HepG2 (cell line): ENCODE results near the gene CSNK2B.

Source experiments
- NBN ChIP-seq: fragments of 450-650 bp; conservative IDR thresholded peaks from 2 replicates; pipeline ENCODE4 v1.6.1; 2017
- NFYB ChIP-seq: sonication (generic); formaldehyde crosslinking; IDR thresholded peaks from 2 replicates; pipeline ENCODE4 v1.4.0; 2020; ENCODE audit warnings: missing genetic modification reagents
- NR2C2 ChIP-seq: sonication (generic); formaldehyde crosslinking; IDR thresholded peaks from 2 replicates; pipeline ENCODE4 v1.4.0; 2020; ENCODE audit warnings: missing genetic modification reagents, mild to moderate bottlenecking, moderate library complexity, borderline replicate concordance
- YY1 ChIP-seq: IDR thresholded peaks from 2 replicates; pipeline ENCODE4 v1.6.1; 2011; ENCODE audit warnings: low read length, low read depth, moderate library complexity, mild to moderate bottlenecking; ENCODE audit not compliant: insufficient read depth, insufficient replicate concordance
- ZKSCAN8 ChIP-seq: IDR thresholded peaks from 2 replicates; pipeline ENCODE4 v1.6.1; 2016; ENCODE audit warnings: borderline replicate concordance, missing genetic modification reagents, missing compliant biosample characterization
- ZNF431 ChIP-seq: sonication (generic); formaldehyde crosslinking; IDR thresholded peaks from 2 replicates; pipeline ENCODE4 v1.9.0; 2022; ENCODE audit warnings: missing genetic modification reagents, low read depth, mild to moderate bottlenecking, borderline replicate concordance
- ZNF549 ChIP-seq: sonication (generic); formaldehyde crosslinking; IDR thresholded peaks from 2 replicates; pipeline ENCODE4 v1.5.0; 2020; ENCODE audit warnings: missing genetic modification reagents
- ZNF674 ChIP-seq: sonication (generic); formaldehyde crosslinking; IDR thresholded peaks from 2 replicates; pipeline ENCODE4 v1.5.0; 2020; ENCODE audit warnings: low read depth, mild to moderate bottlenecking, missing genetic modification reagents
- ZNF7 ChIP-seq: IDR thresholded peaks from 2 replicates; pipeline ENCODE4 v1.6.1; 2016; ENCODE audit warnings: missing biosample characterization, missing genetic modification reagents
- ZNF746 ChIP-seq: sonication (generic); formaldehyde crosslinking; IDR thresholded peaks from 2 replicates; pipeline ENCODE4 v1.8.0; 2022; ENCODE audit warnings: mild to moderate bottlenecking, missing genetic modification reagents
- TF ChIP-seq, protein P1 (sequence below): sonication (generic); formaldehyde crosslinking; IDR thresholded peaks from 2 replicates; pipeline ENCODE4 v1.4.0; 2020; ENCODE audit warnings: mild to moderate bottlenecking, missing genetic modification reagents, borderline replicate concordance
- TF ChIP-seq, protein P2 (sequence below): IDR thresholded peaks from 2 replicates; pipeline ENCODE4 v1.6.1; 2016; ENCODE audit warnings: missing biosample characterization, missing genetic modification reagents, low read depth
- TF ChIP-seq, protein P3 (sequence below): IDR thresholded peaks from 2 replicates; pipeline ENCODE4 v1.6.1; 2012; ENCODE audit warnings: low read depth, low read length, improper control_type of control experiment

DNA sequence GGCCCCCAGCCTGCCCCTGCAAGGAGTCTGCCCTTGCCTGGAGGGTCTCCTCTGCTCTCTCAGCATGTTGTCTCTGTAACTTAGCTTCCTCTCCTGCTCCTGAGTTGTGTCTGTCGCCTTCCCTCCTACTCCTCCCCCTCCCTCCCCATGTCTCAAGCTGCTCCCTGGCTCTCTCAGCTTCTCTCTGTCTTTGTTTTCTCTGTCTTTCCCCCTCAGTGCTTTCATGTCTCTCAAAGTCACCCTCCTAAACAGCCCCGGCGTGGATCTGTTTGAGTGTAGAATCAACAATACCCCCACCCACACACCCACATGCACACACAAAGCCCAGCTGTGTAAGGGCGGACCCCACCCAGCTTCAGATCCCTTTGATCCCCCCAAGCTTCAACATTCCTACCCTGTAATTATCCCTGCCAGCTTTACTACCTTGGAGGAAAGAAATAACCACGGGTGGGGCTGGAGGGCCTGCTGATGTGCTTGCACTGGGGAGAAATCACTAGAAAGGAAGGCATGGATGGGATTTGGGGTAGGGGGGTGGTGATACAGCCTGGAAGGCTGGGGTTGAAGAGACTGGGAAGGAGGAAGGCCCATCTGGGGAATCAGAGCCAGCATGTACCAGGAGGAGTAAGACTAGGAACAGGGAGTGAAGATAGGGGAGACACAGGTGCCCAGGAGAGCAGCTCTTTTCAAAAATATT, 48.3 kb downstream of the CSNK2B start:
- TF ChIP-seq ZNF674 (CRISPR knock-in tag): no peak
- TF ChIP-seq YY1: no peak
- TF ChIP-seq ZNF746 (CRISPR knock-in tag): no peak
- TF ChIP-seq, protein P1, sequence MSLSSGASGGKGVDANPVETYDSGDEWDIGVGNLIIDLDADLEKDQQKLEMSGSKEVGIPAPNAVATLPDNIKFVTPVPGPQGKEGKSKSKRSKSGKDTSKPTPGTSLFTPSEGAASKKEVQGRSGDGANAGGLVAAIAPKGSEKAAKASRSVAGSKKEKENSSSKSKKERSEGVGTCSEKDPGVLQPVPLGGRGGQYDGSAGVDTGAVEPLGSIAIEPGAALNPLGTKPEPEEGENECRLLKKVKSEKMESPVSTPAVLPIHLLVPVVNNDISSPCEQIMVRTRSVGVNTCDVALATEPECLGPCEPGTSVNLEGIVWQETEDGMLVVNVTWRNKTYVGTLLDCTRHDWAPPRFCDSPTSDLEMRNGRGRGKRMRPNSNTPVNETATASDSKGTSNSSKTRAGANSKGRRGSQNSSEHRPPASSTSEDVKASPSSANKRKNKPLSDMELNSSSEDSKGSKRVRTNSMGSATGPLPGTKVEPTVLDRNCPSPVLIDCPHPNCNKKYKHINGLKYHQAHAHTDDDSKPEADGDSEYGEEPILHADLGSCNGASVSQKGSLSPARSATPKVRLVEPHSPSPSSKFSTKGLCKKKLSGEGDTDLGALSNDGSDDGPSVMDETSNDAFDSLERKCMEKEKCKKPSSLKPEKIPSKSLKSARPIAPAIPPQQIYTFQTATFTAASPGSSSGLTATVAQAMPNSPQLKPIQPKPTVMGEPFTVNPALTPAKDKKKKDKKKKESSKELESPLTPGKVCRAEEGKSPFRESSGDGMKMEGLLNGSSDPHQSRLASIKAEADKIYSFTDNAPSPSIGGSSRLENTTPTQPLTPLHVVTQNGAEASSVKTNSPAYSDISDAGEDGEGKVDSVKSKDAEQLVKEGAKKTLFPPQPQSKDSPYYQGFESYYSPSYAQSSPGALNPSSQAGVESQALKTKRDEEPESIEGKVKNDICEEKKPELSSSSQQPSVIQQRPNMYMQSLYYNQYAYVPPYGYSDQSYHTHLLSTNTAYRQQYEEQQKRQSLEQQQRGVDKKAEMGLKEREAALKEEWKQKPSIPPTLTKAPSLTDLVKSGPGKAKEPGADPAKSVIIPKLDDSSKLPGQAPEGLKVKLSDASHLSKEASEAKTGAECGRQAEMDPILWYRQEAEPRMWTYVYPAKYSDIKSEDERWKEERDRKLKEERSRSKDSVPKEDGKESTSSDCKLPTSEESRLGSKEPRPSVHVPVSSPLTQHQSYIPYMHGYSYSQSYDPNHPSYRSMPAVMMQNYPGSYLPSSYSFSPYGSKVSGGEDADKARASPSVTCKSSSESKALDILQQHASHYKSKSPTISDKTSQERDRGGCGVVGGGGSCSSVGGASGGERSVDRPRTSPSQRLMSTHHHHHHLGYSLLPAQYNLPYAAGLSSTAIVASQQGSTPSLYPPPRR (CRISPR knock-in tag): no peak
- no peak for TF ChIP-seq ZNF549 (CRISPR knock-in tag)
- TF ChIP-seq, protein P2, sequence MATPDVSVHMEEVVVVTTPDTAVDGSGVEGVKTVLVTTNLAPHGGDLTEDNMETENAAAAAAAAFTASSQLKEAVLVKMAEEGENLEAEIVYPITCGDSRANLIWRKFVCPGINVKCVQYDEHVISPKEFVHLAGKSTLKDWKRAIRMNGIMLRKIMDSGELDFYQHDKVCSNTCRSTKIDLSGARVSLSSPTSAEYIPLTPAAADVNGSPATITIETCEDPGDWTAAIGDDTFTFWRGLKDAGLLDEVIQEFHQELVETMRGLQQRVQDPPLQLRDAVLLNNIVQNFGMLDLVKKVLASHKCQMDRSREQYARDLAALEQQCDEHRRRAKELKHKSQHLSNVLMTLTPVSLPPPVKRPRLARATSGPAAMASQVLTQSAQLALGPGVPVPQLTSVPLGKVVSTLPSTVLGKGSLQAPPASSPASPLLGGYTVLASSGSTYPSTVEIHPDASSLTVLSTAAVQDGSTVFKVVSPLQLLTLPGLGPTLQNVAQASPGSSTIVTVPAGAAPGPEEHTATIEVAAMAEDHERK (CRISPR knock-in tag): no peak
- TF ChIP-seq NBN: no peak
- TF ChIP-seq NR2C2 (CRISPR knock-in tag): no peak
- no peak for TF ChIP-seq ZKSCAN8 (CRISPR knock-in tag)
- no peak for TF ChIP-seq NFYB (CRISPR knock-in tag)
- no peak for TF ChIP-seq ZNF431 (CRISPR knock-in tag)
- TF ChIP-seq ZNF7 (CRISPR knock-in tag): no peak
- TF ChIP-seq, protein P3, sequence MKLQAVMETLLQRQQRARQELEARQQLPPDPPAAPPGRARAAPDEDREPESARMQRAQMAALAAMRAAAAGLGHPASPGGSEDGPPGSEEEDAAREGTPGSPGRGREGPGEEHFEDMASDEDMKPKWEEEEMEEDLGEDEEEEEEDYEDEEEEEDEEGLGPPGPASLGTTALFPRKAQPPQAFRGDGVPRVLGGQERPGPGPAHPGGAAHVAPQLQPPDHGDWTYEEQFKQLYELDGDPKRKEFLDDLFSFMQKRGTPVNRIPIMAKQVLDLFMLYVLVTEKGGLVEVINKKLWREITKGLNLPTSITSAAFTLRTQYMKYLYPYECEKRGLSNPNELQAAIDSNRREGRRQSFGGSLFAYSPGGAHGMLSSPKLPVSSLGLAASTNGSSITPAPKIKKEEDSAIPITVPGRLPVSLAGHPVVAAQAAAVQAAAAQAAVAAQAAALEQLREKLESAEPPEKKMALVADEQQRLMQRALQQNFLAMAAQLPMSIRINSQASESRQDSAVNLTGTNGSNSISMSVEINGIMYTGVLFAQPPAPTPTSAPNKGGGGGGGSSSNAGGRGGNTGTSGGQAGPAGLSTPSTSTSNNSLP: no peak
